WTC11 (cell line): ENCODE measurements around the gene COL9A2. TPM values are rescaled to one million over a fixed set of nuclear protein-coding genes. Genes with fewer than 3 reads are reported as not detected.

ENCODE experiments used
- ATAC-seq: fragments of 200-7000 bp; cut with Tn5 transposase; 2 replicates; pipeline ENCODE4 v1.10.0; 2021; ENCODE audit warnings: mild to moderate bottlenecking, moderate library complexity
- CTCF ChIA-PET: fragments of 300-600 bp; sonication (Branson Sonifier 250); formaldehyde crosslinking; loops from one replicate; lab custom pipeline; 2021; ENCODE audit warnings: antibody characterized with exemption; lab: Charles Lee
- POLR2A ChIA-PET: fragments of 350-600 bp; sonication (Branson Sonifier 250); formaldehyde crosslinking; loops from one replicate; lab custom pipeline; 2021; ENCODE audit warnings: antibody characterized with exemption; lab: Charles Lee
- DNase-seq: peaks from one replicate; pipeline ENCODE4 v3.0.0; 2021; ENCODE audit warnings: low spot score
- H3K27ac Mint-ChIP-seq: 2 replicates; pipeline ENCODE4 v1.8.0; 2021; ENCODE audit warnings: mixed read lengths
- H3K27me3 Mint-ChIP-seq: 2 replicates; pipeline ENCODE4 v1.8.0; 2021; ENCODE audit warnings: low read depth, mild to moderate bottlenecking, moderate library complexity, mixed read lengths
- H3K36me3 Mint-ChIP-seq: 2 replicates; pipeline ENCODE4 v1.8.0; 2021; ENCODE audit warnings: mixed read lengths
- H3K4me1 Mint-ChIP-seq: 2 replicates; pipeline ENCODE4 v1.8.0; 2022; ENCODE audit warnings: mixed read lengths
- H3K4me3 Mint-ChIP-seq: 2 replicates; pipeline ENCODE4 v1.8.0; 2021; ENCODE audit warnings: mild to moderate bottlenecking, moderate library complexity, mixed read lengths
- H3K9me3 Mint-ChIP-seq: 2 replicates; pipeline ENCODE4 v1.8.0; 2021; ENCODE audit warnings: mixed read lengths
- AFF4 ChIP-seq: sonication (generic); formaldehyde crosslinking; IDR thresholded peaks from 2 replicates; pipeline ENCODE4 v1.8.1; 2023; ENCODE audit warnings: mild to moderate bottlenecking, missing genetic modification reagents, borderline replicate concordance
- ATF6 ChIP-seq: sonication (generic); formaldehyde crosslinking; IDR thresholded peaks from 2 replicates; pipeline ENCODE4 v1.8.1; 2023; ENCODE audit warnings: mild to moderate bottlenecking, missing genetic modification reagents
- CTCF ChIP-seq: fragments of 200-600 bp; IDR thresholded peaks from 2 replicates; pipeline ENCODE4 v1.8.0; 2022; ENCODE audit warnings: antibody characterized with exemption
- ELF4 ChIP-seq: sonication (generic); formaldehyde crosslinking; IDR thresholded peaks from 2 replicates; pipeline ENCODE4 v1.8.1; 2022; ENCODE audit warnings: low read depth, mild to moderate bottlenecking, moderate library complexity, missing genetic modification reagents
- EMX1 ChIP-seq: fragments of 250-450 bp; sonication (Bioruptor Pico); IDR thresholded peaks from 2 replicates; pipeline ENCODE4 v1.8.0; 2021; ENCODE audit warnings: mild to moderate bottlenecking
- ESRRA ChIP-seq: sonication (generic); formaldehyde crosslinking; IDR thresholded peaks from 2 replicates; pipeline ENCODE4 v1.8.1; 2022; ENCODE audit warnings: mild to moderate bottlenecking, missing genetic modification reagents, borderline replicate concordance
- FOXP4 ChIP-seq: sonication (generic); formaldehyde crosslinking; IDR thresholded peaks from 2 replicates; pipeline ENCODE4 v1.8.0; 2022; ENCODE audit warnings: mild to moderate bottlenecking, missing genetic modification reagents
- GRHL2 ChIP-seq: fragments of 250-450 bp; sonication (Bioruptor Pico); IDR thresholded peaks from 2 replicates; pipeline ENCODE4 v1.8.0; 2022; ENCODE audit warnings: mild to moderate bottlenecking, moderate library complexity; ENCODE audit not compliant: insufficient replicate concordance, severe bottlenecking
- MAX ChIP-seq: sonication (generic); formaldehyde crosslinking; IDR thresholded peaks from 2 replicates; pipeline ENCODE4 v1.8.0; 2022; ENCODE audit warnings: mild to moderate bottlenecking, missing genetic modification reagents
- MXD4 ChIP-seq: fragments of 250-450 bp; sonication (Bioruptor Pico); IDR thresholded peaks from 2 replicates; pipeline ENCODE4 v1.8.0; 2021; ENCODE audit warnings: mild to moderate bottlenecking, moderate library complexity, borderline replicate concordance
- OVOL2 ChIP-seq: fragments of 250-450 bp; sonication (Bioruptor Pico); IDR thresholded peaks from 2 replicates; pipeline ENCODE4 v1.9.0; 2021; ENCODE audit warnings: mild to moderate bottlenecking, borderline replicate concordance
- SP1 ChIP-seq: sonication (generic); formaldehyde crosslinking; conservative IDR thresholded peaks from 2 replicates; pipeline ENCODE4 v1.8.1; 2022; ENCODE audit warnings: missing genetic modification reagents
- TCF7 ChIP-seq: sonication (generic); formaldehyde crosslinking; IDR thresholded peaks from 2 replicates; pipeline ENCODE4 v1.8.0; 2022; ENCODE audit warnings: mild to moderate bottlenecking, low read depth, missing genetic modification reagents, moderate library complexity
- ZNF121 ChIP-seq: sonication (generic); formaldehyde crosslinking; IDR thresholded peaks from 2 replicates; pipeline ENCODE4 v1.8.0; 2023; ENCODE audit warnings: missing genetic modification reagents
- ZNF232 ChIP-seq: sonication (generic); formaldehyde crosslinking; IDR thresholded peaks from 2 replicates; pipeline ENCODE4 v1.8.0; 2022; ENCODE audit warnings: mild to moderate bottlenecking, missing genetic modification reagents
- ZNF396 ChIP-seq: fragments of 250-450 bp; sonication (Bioruptor Pico); IDR thresholded peaks from 2 replicates; pipeline ENCODE4 v1.8.0; 2021; ENCODE audit warnings: mild to moderate bottlenecking, moderate library complexity, borderline replicate concordance
- ZNF425 ChIP-seq: fragments of 250-450 bp; sonication (Bioruptor Pico); conservative IDR thresholded peaks from 2 replicates; pipeline ENCODE4 v1.9.0; 2021; ENCODE audit warnings: mild to moderate bottlenecking
- ZNF671 ChIP-seq: fragments of 250-450 bp; sonication (Bioruptor Pico); IDR thresholded peaks from 2 replicates; pipeline ENCODE4 v1.8.0; 2021; ENCODE audit warnings: mild to moderate bottlenecking
- total RNA-seq: library from RNA; stranded (reverse); gene quantifications from 3 replicates; pipeline ENCODE4 v1.2.3, GENCODE V29; 2021

The COL9A2 gene
- total RNA-seq, 1 experiment from 2014 or later = 4.7 TPM

GRCh38 chr1:40301066-40301465 is 16.0 kb downstream of the COL9A2 start:
- Mint-ChIP-seq H3K9me3 (no peaks in the 10 kb centered on the region), H3K27ac (no peak overlapping the region)
- CTCF ChIA-PET = interaction anchor here (3.2 kb wide), 1 partner anchor 14 kb away, joined by 21 read pairs; no protein-coding TSS in a partner anchor

More at GRCh38 chr1:40301066-40301465, 16.0 kb downstream of the COL9A2 start:
- H3K4me3 Mint-ChIP-seq = no peak overlapping the region
- no peaks in the 10 kb centered on the region for H3K4me1 Mint-ChIP-seq
- ATAC-seq (no peak), DNase-seq (no peak)
- POLR2A ChIA-PET = no interaction called here
- H3K36me3 Mint-ChIP-seq = no peaks in the 10 kb centered on the region
- no peak for TF ChIP-seq CTCF
- no peak for TF ChIP-seq ZNF425
- no peak for TF ChIP-seq EMX1 (CRISPR knock-in tag)
- no peak for TF ChIP-seq SP1
- no peak for TF ChIP-seq ESRRA (CRISPR knock-in tag)
- no peak for TF ChIP-seq ZNF121
- no peak for TF ChIP-seq ZNF671 (CRISPR knock-in tag)
- no peak for TF ChIP-seq ELF4
- no peak for TF ChIP-seq GRHL2 (CRISPR knock-in tag)
- TF ChIP-seq MXD4 (CRISPR knock-in tag) = no peak
- TF ChIP-seq MAX (CRISPR knock-in tag) = no peak
- TF ChIP-seq TCF7 = no peak
- no peak for TF ChIP-seq FOXP4 (CRISPR knock-in tag)
- no peak for TF ChIP-seq ATF6 (CRISPR knock-in tag)
- no peak for TF ChIP-seq ZNF396 (CRISPR knock-in tag)
- TF ChIP-seq ZNF232 (CRISPR knock-in tag) = no peak
- TF ChIP-seq AFF4 (CRISPR knock-in tag) = no peak
- no peak for TF ChIP-seq OVOL2 (CRISPR knock-in tag)
- H3K27me3 Mint-ChIP-seq = peaks cover 26% of the 10 kb centered on the region
